Ascending aorta (tissue), 2 donors: ENCODE results near the gene CDHR1. TPM values are rescaled to one million over a fixed set of nuclear protein-coding genes. Genes with fewer than 3 reads are reported as not detected.
A peak's percentile ranks its signal among the peaks of the same experiment; 100 is the strongest.

Experiments
- DNase-seq, 2 donors: peaks; one replicate each; pipeline ENCODE4 v3.0.0-alpha.2; 2019; ENCODE audit warnings: low spot score in 2 of 2
- H3K27ac ChIP-seq, 2 donors: fragments of 200-600 bp; sonication (generic); one replicate each; pipeline ENCODE4 v1.5.1; 2016 to 2017; ENCODE audit warnings: mild to moderate bottlenecking in 1 of 2
- H3K27me3 ChIP-seq: fragments of 200-600 bp; sonication (generic); one replicate; pipeline ENCODE4 v1.5.1; 2017
- H3K36me3 ChIP-seq, 2 donors: fragments of 200-600 bp; sonication (generic); one replicate each; pipeline ENCODE4 v1.5.1; 2016
- H3K4me1 ChIP-seq, 2 donors: fragments of 200-600 bp; sonication (generic); one replicate each; pipeline ENCODE4 v1.5.1; 2016 to 2017; ENCODE audit warnings: mild to moderate bottlenecking in 1 of 2
- H3K4me3 ChIP-seq, 2 donors: fragments of 200-600 bp; sonication (generic); one replicate each; pipeline ENCODE4 v1.5.1; 2016 to 2017; ENCODE audit warnings: mild to moderate bottlenecking in 1 of 2
- H3K9me3 ChIP-seq, 2 donors: fragments of 200-600 bp; sonication (generic); one replicate each; pipeline ENCODE4 v1.5.1; 2016
- CTCF ChIP-seq, 3 experiments: fragments of 200-600 bp in 2 of 3; fragments of 450-650 bp in 1 of 3; sonication (generic) in 2 of 3; IDR thresholded peaks; one replicate each; pipeline ENCODE4 v1.5.1; 2016 to 2019; ENCODE audit warnings: antibody characterized with exemption in 3 of 3, mild to moderate bottlenecking in 1 of 3, moderate library complexity in 1 of 3
- intact Hi-C: fragments of 100-400 bp; cut with DNase I; formaldehyde crosslinking; loops from one replicate; pipeline ENCODE4 v1.15.1; 2023
- total RNA-seq: library from RNA; depleted of rRNA; stranded (reverse); fragments of >200 nt; gene quantifications from one replicate; pipeline ENCODE4 v1.1.0, GENCODE V29; 2016

The CDHR1 gene
- total RNA-seq, 1 donor from 2014 or later = not detected

GRCh38 chr10:84193846-84194423 lies 402 bp upstream of the CDHR1 start:
- Histone ChIP-seq H3K4me1 (no peaks in the 10 kb centered on the region), H3K36me3 (no peaks in the 10 kb centered on the region), H3K9me3 (no peaks in the 10 kb centered on the region), H3K4me3 (peak overlapping the region; percentile 48 to 61), H3K27me3 (no peaks in the 10 kb centered on the region), H3K27ac (no peak overlapping the region)
- no peak for DNase-seq
- intact Hi-C loops = no loop called here
- TF ChIP-seq CTCF (IDR thresholded peaks at IDR 0.05) = no peak

- no peaks in the 10 kb centered on the region for H3K27me3 ChIP-seq
- intact Hi-C loops = no loop called here
- DNase-seq = no peak
Measured at GRCh38 chr10:84195044-84195830, 900 bp downstream of the CDHR1 start.

GRCh38 chr10:84196083-84196482 lies 1.7 kb downstream of the CDHR1 start:
- no peaks in the 10 kb centered on the region for H3K4me1 ChIP-seq
- H3K9me3 ChIP-seq = no peaks in the 10 kb centered on the region
- no peak for TF ChIP-seq CTCF (IDR thresholded peaks at IDR 0.05)
- no peak overlapping the region for H3K4me3 ChIP-seq
- intact Hi-C loops = no loop called here
- no peaks in the 10 kb centered on the region for H3K36me3 ChIP-seq
- H3K27me3 ChIP-seq = no peaks in the 10 kb centered on the region
- H3K27ac ChIP-seq = no peak overlapping the region
- DNase-seq = no peak

More at GRCh38 chr10:84195044-84195830, 900 bp downstream of the CDHR1 start:
- TF ChIP-seq CTCF (IDR thresholded peaks at IDR 0.05) = no peak
- H3K27ac ChIP-seq = no peak overlapping the region
- H3K4me1 ChIP-seq = no peaks in the 10 kb centered on the region
- no peaks in the 10 kb centered on the region for H3K36me3 ChIP-seq
- no peaks in the 10 kb centered on the region for H3K9me3 ChIP-seq
- peak overlapping the region in 1 of 2 donors; percentile 61 for H3K4me3 ChIP-seq

- Histone ChIP-seq H3K27ac (no peak overlapping the region), H3K9me3 (no peaks in the 10 kb centered on the region), H3K27me3 (no peaks in the 10 kb centered on the region), H3K4me3 (no peak overlapping the region), H3K36me3 (no peaks in the 10 kb centered on the region), H3K4me1 (no peaks in the 10 kb centered on the region)
- intact Hi-C loops = no loop called here
- TF ChIP-seq CTCF (IDR thresholded peaks at IDR 0.05) = no peak
- no peak for DNase-seq
Measured at GRCh38 chr10:84196941-84197340, 2.6 kb downstream of the CDHR1 start.

- no peaks in the 10 kb centered on the region for H3K4me1 ChIP-seq
- no peaks in the 10 kb centered on the region for H3K36me3 ChIP-seq
- H3K27me3 ChIP-seq = no peaks in the 10 kb centered on the region
- intact Hi-C loops = no loop called here
- no peaks in the 10 kb centered on the region for H3K9me3 ChIP-seq
- DNase-seq = no peak
- no peak overlapping the region for H3K4me3 ChIP-seq
- TF ChIP-seq CTCF (IDR thresholded peaks at IDR 0.05) = no peak
- H3K27ac ChIP-seq = no peak overlapping the region
Measured at GRCh38 chr10:84197643-84198042, 3.3 kb downstream of the CDHR1 start.
